Prostate gland (tissue), 2 donors: Measurements from ENCODE around the gene ZMYND11.

Source experiments
- CTCF ChIP-seq, 4 experiments: fragments of 200-600 bp in 2 of 4; fragments of 450-650 bp in 2 of 4; sonication (generic) in 2 of 4; IDR thresholded peaks; 1 replicate in 3 of 4; 2 replicates in 1 of 4; pipeline ENCODE4 v1.5.1; 2016 to 2019; ENCODE audit warnings: antibody characterized with exemption in 4 of 4, mild to moderate bottlenecking in 2 of 4, moderate library complexity in 2 of 4
- POLR2A ChIP-seq: fragments of 450-650 bp; IDR thresholded peaks from one replicate; pipeline ENCODE4 v1.6.1; 2016; ENCODE audit warnings: antibody characterized with exemption, mild to moderate bottlenecking

- TF ChIP-seq CTCF (IDR thresholded peaks at IDR 0.05) (no peak), POLR2A (no peak)
These were observed 132.4 kb downstream of the ZMYND11 start for GRCh38 chr10:267705-268104.
